Measurements from ENCODE around the gene XKR3.
"Not testable (repeated sequence)": the region's sequence is repeated elsewhere in the genome, so short reads cannot be mapped to it uniquely, and the experiment has no call there.

XKR3 gene

DNA sequence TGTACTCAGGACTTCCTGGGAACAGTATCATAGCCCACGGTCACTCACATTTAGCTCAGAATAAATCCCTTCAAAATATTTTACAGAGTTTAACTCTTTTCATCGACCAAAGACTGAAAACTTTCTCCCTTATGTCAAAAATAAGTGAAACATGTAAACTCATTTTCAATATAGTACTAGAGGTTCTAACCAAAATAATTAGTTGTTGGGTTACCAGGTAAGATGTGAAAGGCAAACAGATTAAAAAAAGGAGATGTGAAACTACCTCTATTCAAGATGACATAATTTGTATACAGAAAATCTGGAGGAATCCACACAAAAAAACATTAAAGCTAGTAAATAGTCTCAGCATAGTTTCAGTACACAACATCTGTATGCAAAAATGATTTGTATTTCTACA, 20.3 kb downstream of the XKR3 start:
- peak; percentile 27 for DNase-seq (ENCODE audit: low spot score)

- DNase-seq (ENCODE audit: low spot score): no peak
These were observed 21.8 kb downstream of the XKR3 start for GRCh38 chr22:16803255-16803917.

GRCh38 chr22:16801571-16801970, 23.6 kb downstream of the XKR3 start:
- DNase-seq (ENCODE audit: low spot score): no peak

- no peak for DNase-seq (ENCODE audit: low spot score)
These were observed 24.1 kb downstream of the XKR3 start for GRCh38 chr22:16801088-16801487.

GRCh38 chr22:16800358-16800757, 24.9 kb downstream of the XKR3 start:
- DNase-seq (ENCODE audit: low spot score): no peak

DNA sequence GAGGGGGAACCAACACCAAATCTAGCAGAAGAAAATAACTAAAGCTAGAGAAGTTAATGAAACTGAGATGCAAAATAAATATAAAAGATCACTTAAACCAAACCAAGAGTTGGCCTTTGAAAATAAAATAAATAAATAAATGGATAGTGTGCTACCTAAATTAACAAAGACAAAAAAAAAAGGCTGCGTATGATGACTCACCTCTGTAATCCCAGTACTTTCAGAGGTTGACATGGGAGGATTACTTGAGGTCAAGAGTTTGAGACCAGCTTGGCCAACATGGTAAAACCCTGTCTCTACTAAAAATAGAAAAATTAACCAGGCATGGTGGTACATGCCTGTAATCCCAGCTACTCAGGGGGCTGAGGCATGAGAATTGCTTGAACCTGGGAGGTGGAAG, 29.7 kb downstream of the XKR3 start:
- not testable (repeated sequence) for DNase-seq (ENCODE audit: low spot score)

DNA sequence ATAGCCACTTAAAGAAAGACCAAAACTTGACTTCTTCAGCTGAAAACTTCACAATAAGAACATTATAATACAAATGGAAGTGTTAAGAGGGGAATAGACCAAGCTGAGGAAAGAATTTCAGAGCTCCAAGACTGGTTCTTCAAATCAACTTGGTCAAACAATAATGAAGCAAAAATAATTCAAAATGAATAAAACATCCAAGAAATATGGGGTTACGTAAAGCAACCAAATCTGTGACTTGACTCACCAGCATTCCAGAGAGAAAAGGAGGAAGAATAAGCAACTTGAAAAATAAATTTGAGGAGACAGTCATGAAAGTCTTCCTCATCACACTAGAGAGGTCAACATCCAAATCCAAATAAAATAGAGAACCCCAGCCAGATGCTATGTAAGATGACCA, 31.4 kb downstream of the XKR3 start:
- no peak for DNase-seq (ENCODE audit: low spot score)

DNA sequence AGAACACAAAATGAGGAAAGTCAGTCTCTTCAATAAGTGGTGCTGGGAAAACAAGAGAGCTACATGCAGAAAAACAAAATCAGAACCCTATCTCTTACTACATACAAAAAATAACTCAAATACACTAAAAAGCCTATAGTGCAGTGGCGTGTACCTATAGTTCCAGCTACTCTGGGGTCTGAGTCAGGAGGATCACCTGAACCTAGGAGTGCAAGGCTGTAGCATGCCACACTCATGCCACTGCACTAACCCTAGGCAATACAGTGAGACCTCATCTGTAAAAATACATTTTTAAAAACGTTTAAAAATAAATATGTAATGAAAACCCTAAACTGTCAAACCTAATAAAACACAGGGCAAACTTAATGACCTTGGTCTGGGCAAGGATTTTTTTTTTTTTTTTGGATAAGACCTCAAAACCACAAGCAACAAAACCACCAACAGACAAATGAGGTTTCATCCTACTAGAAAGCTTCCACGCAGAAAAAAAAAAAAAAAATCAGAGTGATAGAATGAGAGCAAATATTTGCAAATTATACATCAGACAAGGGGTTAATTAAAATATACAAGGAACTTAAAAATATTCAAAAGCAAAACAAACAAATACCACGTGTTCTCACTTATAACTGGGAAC, 35.2 kb downstream of the XKR3 start:
- DNase-seq (ENCODE audit: low spot score): peak; percentile 7

- peak; percentile 72 for DNase-seq (ENCODE audit: low spot score)
These were observed 41.3 kb downstream of the XKR3 start for GRCh38 chr22:16783930-16784354.

DNA sequence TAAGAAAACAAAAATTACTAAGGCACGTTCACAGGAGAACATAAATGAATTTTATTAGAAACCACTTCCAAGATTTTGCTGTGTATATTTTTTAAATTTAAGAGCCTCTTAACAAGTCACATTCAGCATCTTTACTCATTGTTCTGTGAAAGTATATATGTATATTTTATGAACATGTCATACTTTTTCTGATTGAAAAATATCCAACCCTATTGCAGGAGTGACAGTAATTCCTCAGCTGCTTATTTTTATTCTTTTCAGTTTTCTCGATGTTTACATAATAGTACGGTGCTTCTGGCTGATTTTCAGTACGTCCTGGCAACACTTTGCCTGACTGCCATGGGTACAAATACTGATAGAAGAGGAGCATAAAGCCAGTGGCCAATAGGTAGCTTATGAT, 41.8 kb downstream of the XKR3 start:
- no peak for DNase-seq (ENCODE audit: low spot score)

DNA sequence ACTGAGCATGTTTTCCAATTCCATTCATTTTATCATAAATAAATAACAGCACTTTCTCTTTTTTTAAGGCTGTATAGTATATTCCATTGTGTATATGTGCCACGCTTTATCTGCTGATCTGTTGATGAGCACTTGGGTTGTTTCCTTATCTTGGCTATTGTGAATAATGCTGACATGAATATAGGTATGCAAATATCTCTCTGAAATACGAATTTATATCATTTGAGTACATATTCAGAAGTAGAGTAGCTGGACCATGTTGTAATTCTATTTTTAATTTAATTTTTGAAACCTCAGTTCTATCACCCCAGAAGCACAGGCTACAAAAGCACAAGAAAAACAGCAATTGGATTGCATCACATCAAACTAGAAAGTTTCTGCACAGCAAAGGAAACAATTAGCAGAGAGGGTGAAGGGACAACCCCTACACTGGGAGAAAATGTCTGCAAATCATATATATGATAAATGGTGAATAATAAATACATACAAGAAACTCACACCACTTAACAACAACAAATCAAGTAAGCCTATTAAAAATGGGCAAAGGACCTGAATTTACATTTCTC, 43.4 kb downstream of the XKR3 start:
- no peak for DNase-seq (ENCODE audit: low spot score)

- DNase-seq (ENCODE audit: low spot score): no peak
These were observed 44.0 kb downstream of the XKR3 start for GRCh38 chr22:16781074-16781763.

DNA sequence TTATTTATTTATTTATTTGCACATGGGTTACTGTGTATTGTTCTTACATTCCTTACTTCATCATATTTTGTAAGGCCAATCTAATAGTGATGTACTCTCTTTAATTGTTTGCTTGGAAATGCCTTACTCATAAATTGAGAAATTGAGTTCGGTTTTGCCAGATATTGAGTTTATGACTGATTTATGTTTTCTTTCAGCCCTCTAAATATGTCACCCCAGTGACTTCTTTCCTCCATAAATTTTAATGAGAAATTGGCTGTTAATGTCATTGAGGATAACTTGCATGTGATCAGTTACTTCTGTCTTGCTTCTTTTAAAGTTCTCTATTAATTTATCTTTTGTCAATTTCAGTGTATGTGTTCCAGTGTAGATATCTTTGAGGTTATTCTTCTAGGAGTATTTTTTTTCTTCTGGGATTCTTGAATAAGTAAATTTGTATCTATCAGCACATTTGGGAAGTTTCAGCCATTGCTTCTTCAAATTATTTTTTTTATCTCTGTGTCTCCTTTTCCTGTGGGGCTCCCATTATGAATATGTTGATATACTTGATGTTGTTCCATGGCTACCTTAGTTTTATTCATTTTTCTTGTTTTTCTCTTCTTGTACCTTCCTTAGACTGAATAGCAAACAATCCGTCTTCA, 47.8 kb downstream of the XKR3 start:
- no peak for DNase-seq (ENCODE audit: low spot score)

GRCh38 chr22:16776080-16776479, 49.1 kb downstream of the XKR3 start:
- DNase-seq (ENCODE audit: low spot score): no peak

DNA sequence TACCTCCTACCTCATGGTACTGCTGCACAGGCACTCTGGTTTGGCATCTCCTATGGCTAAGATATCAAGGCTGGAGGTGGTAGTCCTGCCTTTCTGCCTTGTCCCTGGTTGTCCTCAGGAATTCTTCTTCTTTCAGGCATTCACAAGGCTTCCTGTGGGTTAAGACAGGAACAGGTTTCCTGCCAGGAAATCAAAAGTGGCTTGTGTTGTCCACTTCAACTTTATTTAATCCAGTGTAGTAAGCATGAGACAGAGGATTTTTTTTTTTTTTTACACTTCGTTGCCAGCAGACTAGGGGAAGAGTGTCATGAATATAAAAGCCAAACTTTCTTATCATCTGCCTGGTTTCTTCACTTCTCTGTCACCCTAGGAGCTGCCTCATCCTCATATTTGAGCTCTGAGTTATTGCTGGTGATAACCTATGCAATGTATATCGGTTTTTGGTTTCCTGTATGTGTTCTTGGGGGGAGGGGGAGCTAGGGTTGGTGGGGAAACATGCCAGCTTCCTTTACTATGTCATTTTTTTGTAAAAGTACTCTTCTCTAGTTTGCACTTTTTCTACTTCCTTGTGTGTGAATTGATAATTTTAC, 50.2 kb downstream of the XKR3 start:
- DNase-seq (ENCODE audit: low spot score): no peak

GRCh38 chr22:16771569-16771968, 53.6 kb downstream of the XKR3 start:
- not testable (repeated sequence) for DNase-seq (ENCODE audit: low spot score)

DNA sequence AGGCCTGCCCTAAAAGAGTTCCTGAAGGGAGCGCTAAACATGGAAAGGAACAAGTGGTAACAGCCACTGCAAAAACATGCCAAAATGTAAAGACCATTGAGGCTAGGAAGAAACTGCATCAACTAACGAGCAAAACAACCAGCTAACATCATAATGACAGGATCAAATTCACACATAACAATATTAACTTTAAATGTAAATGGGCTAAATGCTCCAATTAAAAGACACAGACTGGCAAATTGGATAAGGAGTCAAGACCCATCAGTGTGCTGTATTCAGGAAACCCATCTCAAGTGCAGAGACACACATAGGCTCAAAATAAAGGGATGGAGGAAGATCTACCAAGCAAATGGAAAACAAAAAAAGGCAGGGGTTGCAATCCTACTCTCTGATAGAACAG, 57.3 kb downstream of the XKR3 start:
- not testable (repeated sequence) for DNase-seq (ENCODE audit: low spot score)

DNA sequence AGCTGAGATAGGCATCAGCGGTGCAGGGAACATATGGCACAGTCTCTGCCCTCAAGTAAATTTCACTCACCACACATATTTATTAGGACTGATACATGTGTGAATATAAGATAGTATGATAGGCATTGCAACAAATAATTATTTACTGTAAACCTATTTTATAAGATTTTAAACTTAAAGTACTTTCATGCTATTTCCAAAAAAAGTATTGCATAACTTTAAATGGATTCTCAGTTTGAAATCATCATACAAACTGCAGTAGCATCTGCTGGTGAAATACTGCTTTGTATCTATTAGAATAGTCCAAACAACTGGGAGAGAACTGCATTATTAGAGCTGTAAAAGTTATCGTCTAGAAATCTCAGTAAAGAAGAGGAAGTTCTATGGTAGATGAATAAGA, 63.0 kb downstream of the XKR3 start:
- not testable (repeated sequence) for DNase-seq (ENCODE audit: low spot score)

DNA sequence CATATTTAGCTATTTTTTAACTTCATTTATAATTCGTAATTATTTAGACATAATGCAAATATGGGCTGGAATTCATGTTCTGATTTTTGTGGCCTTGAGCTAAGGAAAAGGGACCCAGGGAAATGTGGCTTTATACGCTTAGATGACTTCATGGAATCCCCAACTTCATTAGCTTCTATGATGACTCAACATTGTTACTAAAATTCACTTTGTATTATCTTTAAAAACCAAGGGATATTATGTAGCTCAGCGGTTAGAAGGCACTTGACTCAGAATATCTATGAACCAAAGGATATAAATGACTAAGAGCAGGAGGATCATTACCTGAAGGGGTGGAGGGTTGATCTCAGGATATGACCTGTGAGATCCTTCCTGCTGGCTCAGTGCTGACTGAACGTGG, 64.8 kb downstream of the XKR3 start:
- not testable (repeated sequence) for DNase-seq (ENCODE audit: low spot score)

DNA sequence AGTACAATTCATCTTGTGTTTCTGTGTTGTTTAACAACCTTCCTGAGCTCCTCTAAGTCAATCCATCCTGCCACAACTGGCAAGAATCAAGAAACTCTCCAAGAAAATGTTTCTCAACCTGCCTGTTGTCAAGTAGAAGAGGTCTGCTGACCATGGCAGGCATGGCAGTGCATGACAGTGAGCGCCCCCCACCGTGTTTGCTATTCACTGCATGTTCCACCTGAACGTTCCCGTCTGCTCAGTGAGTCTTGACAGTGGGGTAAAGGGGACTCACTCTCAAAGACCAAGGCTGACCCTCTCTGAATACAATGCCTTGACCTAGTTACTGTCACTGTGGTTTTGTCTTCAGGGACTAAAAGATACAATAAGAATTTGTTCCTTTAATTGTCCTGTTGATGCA, 75.9 kb downstream of the XKR3 start:
- not testable (repeated sequence) for DNase-seq (ENCODE audit: low spot score)

- not testable (repeated sequence) for DNase-seq (ENCODE audit: low spot score)
These were observed 76.9 kb downstream of the XKR3 start for GRCh38 chr22:16748160-16748929.

Data from NAMALWA (cell line).